ENCODE data around the gene CFTR. TPM values are rescaled to one million over a fixed set of nuclear protein-coding genes. Genes with fewer than 3 reads are reported as not detected.
A peak's percentile ranks its signal among the peaks of the same experiment; 100 is the strongest.

Gene CFTR
- not detected for total RNA-seq

DNA sequence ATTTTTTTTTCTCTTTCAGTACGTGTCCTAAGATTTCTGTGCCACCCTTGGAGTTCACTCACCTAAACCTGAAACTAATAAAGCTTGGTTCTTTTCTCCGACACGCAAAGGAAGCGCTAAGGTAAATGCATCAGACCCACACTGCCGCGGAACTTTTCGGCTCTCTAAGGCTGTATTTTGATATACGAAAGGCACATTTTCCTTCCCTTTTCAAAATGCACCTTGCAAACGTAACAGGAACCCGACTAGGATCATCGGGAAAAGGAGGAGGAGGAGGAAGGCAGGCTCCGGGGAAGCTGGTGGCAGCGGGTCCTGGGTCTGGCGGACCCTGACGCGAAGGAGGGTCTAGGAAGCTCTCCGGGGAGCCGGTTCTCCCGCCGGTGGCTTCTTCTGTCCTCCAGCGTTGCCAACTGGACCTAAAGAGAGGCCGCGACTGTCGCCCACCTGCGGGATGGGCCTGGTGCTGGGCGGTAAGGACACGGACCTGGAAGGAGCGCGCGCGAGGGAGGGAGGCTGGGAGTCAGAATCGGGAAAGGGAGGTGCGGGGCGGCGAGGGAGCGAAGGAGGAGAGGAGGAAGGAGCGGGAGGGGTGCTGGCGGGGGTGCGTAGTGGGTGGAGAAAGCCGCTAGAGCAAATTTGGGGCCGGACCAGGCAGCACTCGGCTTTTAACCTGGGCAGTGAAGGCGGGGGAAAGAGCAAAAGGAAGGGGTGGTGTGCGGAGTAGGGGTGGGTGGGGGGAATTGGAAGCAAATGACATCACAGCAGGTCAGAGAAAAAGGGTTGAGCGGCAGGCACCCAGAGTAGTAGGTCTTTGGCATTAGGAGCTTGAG lies at the start of gene CFTR:
CFTR (plus strand) TSS at position 801 of the 830 bp plus-strand sequence. CDS start 70 bp downstream, outside the sequence.
- no peak within 1 kb of the TSS for H3K27ac ChIP-seq
- H3K4me1 ChIP-seq = peaks cover 6 to 13% of the 10 kb centered on the region in 2 donors
- H3K4me3 ChIP-seq (replicated peaks in 1 of 3) = peak within 1 kb of the TSS in 2 of 3 donors; percentile 20 to 50
- no peak for TF ChIP-seq POLR2A (IDR thresholded peaks at IDR 0.05)
- TF ChIP-seq, protein P1, sequence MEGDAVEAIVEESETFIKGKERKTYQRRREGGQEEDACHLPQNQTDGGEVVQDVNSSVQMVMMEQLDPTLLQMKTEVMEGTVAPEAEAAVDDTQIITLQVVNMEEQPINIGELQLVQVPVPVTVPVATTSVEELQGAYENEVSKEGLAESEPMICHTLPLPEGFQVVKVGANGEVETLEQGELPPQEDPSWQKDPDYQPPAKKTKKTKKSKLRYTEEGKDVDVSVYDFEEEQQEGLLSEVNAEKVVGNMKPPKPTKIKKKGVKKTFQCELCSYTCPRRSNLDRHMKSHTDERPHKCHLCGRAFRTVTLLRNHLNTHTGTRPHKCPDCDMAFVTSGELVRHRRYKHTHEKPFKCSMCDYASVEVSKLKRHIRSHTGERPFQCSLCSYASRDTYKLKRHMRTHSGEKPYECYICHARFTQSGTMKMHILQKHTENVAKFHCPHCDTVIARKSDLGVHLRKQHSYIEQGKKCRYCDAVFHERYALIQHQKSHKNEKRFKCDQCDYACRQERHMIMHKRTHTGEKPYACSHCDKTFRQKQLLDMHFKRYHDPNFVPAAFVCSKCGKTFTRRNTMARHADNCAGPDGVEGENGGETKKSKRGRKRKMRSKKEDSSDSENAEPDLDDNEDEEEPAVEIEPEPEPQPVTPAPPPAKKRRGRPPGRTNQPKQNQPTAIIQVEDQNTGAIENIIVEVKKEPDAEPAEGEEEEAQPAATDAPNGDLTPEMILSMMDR (IDR thresholded peaks at IDR 0.05) = no peak
- no peaks in the 10 kb centered on the region for H3K27me3 ChIP-seq
- no peaks in the 10 kb centered on the region for H3K9me3 ChIP-seq
- intact Hi-C loops (cut with DNase I) = no loop called here
- 2 to 4% methylated on average over 33 to 45 of the region's 45 CpGs for WGBS, 2 donors
- DNase-seq = peak; percentile 24 to 37
- H3K36me3 ChIP-seq = no peaks in the 10 kb centered on the region

DNA sequence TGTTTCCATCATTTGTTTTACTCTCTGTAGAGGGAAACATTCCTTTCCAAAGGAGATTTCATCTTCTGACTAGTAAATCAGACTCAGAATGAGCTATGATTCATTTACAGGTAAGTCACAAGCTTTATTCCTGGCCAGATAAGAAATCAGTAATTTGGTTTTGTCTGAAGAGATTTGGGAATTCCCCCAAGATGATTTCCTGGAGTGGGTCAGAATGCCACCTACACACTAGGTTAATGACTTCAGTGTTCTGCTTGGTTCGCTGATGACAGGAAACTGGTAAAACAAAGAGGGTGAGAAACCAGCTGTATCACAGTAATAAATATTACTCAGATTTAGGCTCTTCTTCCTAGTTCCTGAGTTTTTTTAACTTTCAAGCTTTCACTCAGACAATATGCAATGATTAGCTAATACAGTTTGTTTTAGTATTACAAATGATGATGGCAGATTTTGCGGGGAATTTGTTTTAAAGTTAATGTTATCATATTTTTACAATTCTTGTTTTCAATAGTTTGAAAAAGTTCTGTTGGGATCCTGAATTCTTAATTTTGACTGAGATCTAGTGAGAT lies 44.3 kb upstream of the CFTR start:
- no peak for DNase-seq
- Histone ChIP-seq H3K27me3 (no peaks in the 10 kb centered on the region), H3K4me1 (no peaks in the 10 kb centered on the region), H3K36me3 (no peaks in the 10 kb centered on the region), H3K27ac (no peak overlapping the region), H3K4me3 (replicated peaks in 1 of 3) (no peak overlapping the region), H3K9me3 (no peaks in the 10 kb centered on the region)
- intact Hi-C loops (cut with DNase I) = no loop called here
- TF ChIP-seq, protein P1 (IDR thresholded peaks at IDR 0.05) = no peak
- no peak for TF ChIP-seq POLR2A (IDR thresholded peaks at IDR 0.05)
- WGBS, 2 donors = 56 to 66% methylated on average over 2 of the region's 2 CpGs

GRCh38 chr7:117444646-117445045 lies 35.2 kb upstream of the CFTR start:
- no peaks in the 10 kb centered on the region for H3K9me3 ChIP-seq
- intact Hi-C loops (cut with DNase I) = no loop called here
- no peak for DNase-seq
- 78% methylated on average over 1 of the region's 1 CpG for WGBS, 2 donors
- no peaks in the 10 kb centered on the region for H3K36me3 ChIP-seq
- H3K4me3 ChIP-seq (replicated peaks in 1 of 3) = no peak overlapping the region
- TF ChIP-seq, protein P1 (IDR thresholded peaks at IDR 0.05) = no peak
- no peak for TF ChIP-seq POLR2A (IDR thresholded peaks at IDR 0.05)
- no peak overlapping the region for H3K27ac ChIP-seq
- no peaks in the 10 kb centered on the region for H3K4me1 ChIP-seq
- H3K27me3 ChIP-seq = no peaks in the 10 kb centered on the region

- intact Hi-C loops (cut with DNase I) = no loop called here
- TF ChIP-seq POLR2A (IDR thresholded peaks at IDR 0.05) = no peak
- TF ChIP-seq, protein P1 (IDR thresholded peaks at IDR 0.05) = no peak
- no peak overlapping the region for H3K4me3 ChIP-seq (replicated peaks in 1 of 3)
- H3K27ac ChIP-seq = no peak overlapping the region
- H3K4me1 ChIP-seq = no peaks in the 10 kb centered on the region
- 81 to 88% methylated on average over 1 of the region's 1 CpG for WGBS, 2 donors
- no peaks in the 10 kb centered on the region for H3K9me3 ChIP-seq
- no peak for DNase-seq
- no peaks in the 10 kb centered on the region for H3K27me3 ChIP-seq
- no peaks in the 10 kb centered on the region for H3K36me3 ChIP-seq
Observed at GRCh38 chr7:117445206-117445605, 34.6 kb upstream of the CFTR start.

GRCh38 chr7:117446220-117446815 lies 33.5 kb upstream of the CFTR start:
- Histone ChIP-seq H3K27ac (no peak overlapping the region), H3K4me3 (replicated peaks in 1 of 3) (no peak overlapping the region), H3K27me3 (no peaks in the 10 kb centered on the region), H3K4me1 (no peaks in the 10 kb centered on the region), H3K36me3 (no peaks in the 10 kb centered on the region), H3K9me3 (no peaks in the 10 kb centered on the region)
- WGBS, 2 donors = 84 to 86% methylated on average over 4 of the region's 4 CpGs
- intact Hi-C loops (cut with DNase I) = no loop called here
- TF ChIP-seq, protein P1 (IDR thresholded peaks at IDR 0.05) = no peak
- TF ChIP-seq POLR2A (IDR thresholded peaks at IDR 0.05) = no peak
- DNase-seq = no peak

Measured in thyroid gland (tissue), 4 donors.